WTC11 (cell line): ENCODE measurements around the gene SHANK3. TPM values are rescaled to one million over a fixed set of nuclear protein-coding genes. Genes with fewer than 3 reads are reported as not detected.

Experiments used
- ATAC-seq: fragments of 200-7000 bp; cut with Tn5 transposase; 2 replicates; pipeline ENCODE4 v1.10.0; 2021; ENCODE audit warnings: mild to moderate bottlenecking, moderate library complexity
- CTCF ChIA-PET: fragments of 300-600 bp; sonication (Branson Sonifier 250); formaldehyde crosslinking; loops from one replicate; lab custom pipeline; 2021; ENCODE audit warnings: antibody characterized with exemption; lab: Charles Lee
- POLR2A ChIA-PET: fragments of 350-600 bp; sonication (Branson Sonifier 250); formaldehyde crosslinking; loops from one replicate; lab custom pipeline; 2021; ENCODE audit warnings: antibody characterized with exemption; lab: Charles Lee
- DNase-seq: peaks from one replicate; pipeline ENCODE4 v3.0.0; 2021; ENCODE audit warnings: low spot score
- H3K27ac Mint-ChIP-seq: 2 replicates; pipeline ENCODE4 v1.8.0; 2021; ENCODE audit warnings: mixed read lengths
- H3K27me3 Mint-ChIP-seq: 2 replicates; pipeline ENCODE4 v1.8.0; 2021; ENCODE audit warnings: low read depth, mild to moderate bottlenecking, moderate library complexity, mixed read lengths
- H3K36me3 Mint-ChIP-seq: 2 replicates; pipeline ENCODE4 v1.8.0; 2021; ENCODE audit warnings: mixed read lengths
- H3K4me1 Mint-ChIP-seq: 2 replicates; pipeline ENCODE4 v1.8.0; 2022; ENCODE audit warnings: mixed read lengths
- H3K4me3 Mint-ChIP-seq: 2 replicates; pipeline ENCODE4 v1.8.0; 2021; ENCODE audit warnings: mild to moderate bottlenecking, moderate library complexity, mixed read lengths
- H3K9me3 Mint-ChIP-seq: 2 replicates; pipeline ENCODE4 v1.8.0; 2021; ENCODE audit warnings: mixed read lengths
- AR ChIP-seq: fragments of 250-450 bp; sonication (Bioruptor Pico); IDR thresholded peaks from 2 replicates; pipeline ENCODE4 v1.9.0; 2021; ENCODE audit warnings: mild to moderate bottlenecking
- CTCF ChIP-seq: fragments of 200-600 bp; IDR thresholded peaks from 2 replicates; pipeline ENCODE4 v1.8.0; 2022; ENCODE audit warnings: antibody characterized with exemption
- FOXP1 ChIP-seq: sonication (generic); formaldehyde crosslinking; IDR thresholded peaks from 2 replicates; pipeline ENCODE4 v1.8.0; 2022; ENCODE audit warnings: missing genetic modification reagents, mild to moderate bottlenecking, moderate library complexity, borderline replicate concordance
- IRF1 ChIP-seq: sonication (generic); formaldehyde crosslinking; IDR thresholded peaks from 2 replicates; pipeline ENCODE4 v1.8.0; 2023; ENCODE audit warnings: missing genetic modification reagents
- PRDM15 ChIP-seq: sonication (generic); formaldehyde crosslinking; IDR thresholded peaks from 2 replicates; pipeline ENCODE4 v1.8.0; 2022; ENCODE audit warnings: missing genetic modification reagents
- SOX15 ChIP-seq: fragments of 250-450 bp; sonication (Bioruptor Pico); IDR thresholded peaks from 2 replicates; pipeline ENCODE4 v1.9.0; 2021; ENCODE audit warnings: mild to moderate bottlenecking
- SP1 ChIP-seq: sonication (generic); formaldehyde crosslinking; conservative IDR thresholded peaks from 2 replicates; pipeline ENCODE4 v1.8.1; 2022; ENCODE audit warnings: missing genetic modification reagents
- ZNF219 ChIP-seq: sonication (generic); formaldehyde crosslinking; IDR thresholded peaks from 2 replicates; pipeline ENCODE4 v1.8.0; 2023; ENCODE audit warnings: missing genetic modification reagents, mild to moderate bottlenecking, borderline replicate concordance
- ZNF425 ChIP-seq: fragments of 250-450 bp; sonication (Bioruptor Pico); conservative IDR thresholded peaks from 2 replicates; pipeline ENCODE4 v1.9.0; 2021; ENCODE audit warnings: mild to moderate bottlenecking
- ZNF671 ChIP-seq: fragments of 250-450 bp; sonication (Bioruptor Pico); IDR thresholded peaks from 2 replicates; pipeline ENCODE4 v1.8.0; 2021; ENCODE audit warnings: mild to moderate bottlenecking
- ZSCAN18 ChIP-seq: fragments of 250-450 bp; sonication (Bioruptor Pico); IDR thresholded peaks from 2 replicates; pipeline ENCODE4 v2.1.2; 2022; ENCODE audit warnings: mild to moderate bottlenecking, moderate library complexity
- total RNA-seq: library from RNA; stranded (reverse); gene quantifications from 3 replicates; pipeline ENCODE4 v1.2.3, GENCODE V29; 2021

SHANK3 gene
- total RNA-seq, 1 experiment from 2014 or later, result 9.6 TPM

- Mint-ChIP-seq H3K27ac (peak overlapping the region; percentile 39; the same call in 1 of the 2 replicates), H3K4me1 (no peaks in the 10 kb centered on the region), H3K36me3 (no peaks in the 10 kb centered on the region), H3K9me3 (no peaks in the 10 kb centered on the region), H3K27me3 (no peaks in the 10 kb centered on the region), H3K4me3 (no peak overlapping the region)
- CTCF ChIA-PET, result no interaction called here
- no peak for ATAC-seq
- TF ChIP-seq FOXP1 (CRISPR knock-in tag) (no peak), ZNF219 (CRISPR knock-in tag) (no peak), PRDM15 (no peak), SOX15 (CRISPR knock-in tag) (no peak), CTCF (no peak), ZNF671 (no peak), AR (CRISPR knock-in tag) (no peak), ZSCAN18 (no peak), IRF1 (CRISPR knock-in tag) (no peak), ZNF425 (CRISPR knock-in tag) (no peak), SP1 (CRISPR knock-in tag) (no peak)
- no peak for DNase-seq
- POLR2A ChIA-PET, result no interaction called here
Observed at GRCh38 chr22:50710886-50711285, 38.3 kb downstream of the SHANK3 start.
